Cerebellar nuclear complex (tissue), 1 donor: ENCODE results near the gene OGDH.
"Not testable (repeated sequence)": the region's sequence is repeated elsewhere in the genome, so short reads cannot be mapped to it uniquely, and the experiment has no call there.

Experiments used
- DNase-seq, 2 experiments: peaks; one replicate each; lab custom pipeline; 2025; lab: John Stamatoyannopoulos, UW

The OGDH gene

GRCh38 chr7:44606341-44607140, at the start of gene OGDH:
Gene OGDH, plus strand, starts transcription at chr7:44606627. Its CDS starts 17,717 bp downstream, at chr7:44624344.
- peak; percentile 84 to 95 for DNase-seq

GRCh38 chr7:44557485-44557884, 48.9 kb upstream of the OGDH start:
- no peak for DNase-seq

GRCh38 chr7:44559485-44559884, 46.9 kb upstream of the OGDH start:
- DNase-seq, result no peak

GRCh38 chr7:44561481-44561880, 44.9 kb upstream of the OGDH start:
- DNase-seq, result no peak

GRCh38 chr7:44561962-44562621, 44.3 kb upstream of the OGDH start:
- no peak for DNase-seq

GRCh38 chr7:44562622-44562962, 43.8 kb upstream of the OGDH start:
- DNase-seq, result not testable (repeated sequence)

GRCh38 chr7:44563171-44563679, 43.2 kb upstream of the OGDH start:
- DNase-seq, result no peak

- no peak for DNase-seq
These were observed 41.8 kb upstream of the OGDH start for GRCh38 chr7:44564606-44565005.

- DNase-seq, result no peak
These were observed 41.2 kb upstream of the OGDH start for GRCh38 chr7:44565097-44565794.

- no peak for DNase-seq
These were observed 40.5 kb upstream of the OGDH start for GRCh38 chr7:44565795-44566559.

- DNase-seq, result no peak
These were observed 39.7 kb upstream of the OGDH start for GRCh38 chr7:44566680-44567079.

GRCh38 chr7:44567884-44568283, 38.5 kb upstream of the OGDH start:
- no peak for DNase-seq

- DNase-seq, result no peak
These were observed 37.5 kb upstream of the OGDH start for GRCh38 chr7:44568771-44569560.

- no peak for DNase-seq
These were observed 36.5 kb upstream of the OGDH start for GRCh38 chr7:44569959-44570358.

- no peak for DNase-seq
These were observed 33.7 kb upstream of the OGDH start for GRCh38 chr7:44572771-44573170.

GRCh38 chr7:44573464-44574286, 32.8 kb upstream of the OGDH start, which contains the start of gene DDX56:
Gene DDX56, minus strand, starts transcription at chr7:44573908. Its CDS starts 13 bp downstream, at chr7:44573895.
- peak in 1 of 2 experiments; percentile 69 for DNase-seq

GRCh38 chr7:44574287-44574872, 32.0 kb upstream of the OGDH start:
- no peak for DNase-seq

GRCh38 chr7:44575054-44575453, 31.4 kb upstream of the OGDH start:
- DNase-seq, result no peak

GRCh38 chr7:44576228-44576627, 30.2 kb upstream of the OGDH start:
- no peak for DNase-seq
